ENCODE measurements around the gene BTBD17. TPM values are rescaled to one million over a fixed set of nuclear protein-coding genes. Genes with fewer than 3 reads are reported as not detected.

The BTBD17 gene
- total RNA-seq, 1 donor from 2014 or later = 10.8 TPM

DNA sequence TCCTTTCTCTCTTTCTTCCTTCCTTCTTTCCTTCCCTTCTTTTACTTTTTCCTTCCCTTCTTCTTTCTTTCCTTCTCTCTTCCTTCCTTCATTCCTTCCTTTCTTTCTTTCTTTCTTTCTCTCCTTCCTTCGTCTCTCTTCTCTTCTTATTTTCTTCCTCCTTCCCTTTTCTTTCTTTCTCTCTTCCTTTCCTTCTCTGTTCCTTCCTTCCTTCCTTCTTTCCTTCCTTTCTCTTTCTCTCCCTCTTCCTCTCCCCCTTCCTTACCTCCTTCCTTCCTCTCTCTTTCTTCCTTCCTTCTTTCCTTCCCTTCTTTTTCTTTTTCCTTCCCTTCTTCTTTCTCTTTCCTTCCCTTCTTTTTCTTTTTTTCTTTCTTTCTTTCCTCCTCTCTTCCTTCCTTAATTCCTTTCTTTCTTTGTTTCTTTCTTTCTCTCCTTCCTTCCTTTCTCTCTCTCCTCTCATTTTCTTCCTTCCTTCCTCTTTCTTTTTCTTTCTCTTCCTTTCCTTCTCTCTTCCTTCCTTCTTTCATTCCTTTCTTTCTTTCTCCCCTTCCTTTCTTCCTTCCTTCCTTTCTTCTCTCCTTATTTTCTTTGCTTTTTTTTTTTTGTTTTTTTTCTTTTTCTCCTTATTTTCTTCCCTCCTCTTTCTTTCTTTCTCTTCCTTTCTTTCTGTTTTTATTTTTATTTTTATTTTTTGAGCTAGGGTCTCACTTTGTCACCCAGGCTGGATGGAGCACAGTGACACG, 28.4 kb upstream of the BTBD17 start:
- no peak overlapping the region for H3K4me2 ChIP-seq
- no peak overlapping the region for H3K4me3 ChIP-seq
- no peaks in the 10 kb centered on the region for H3K9me3 ChIP-seq (ENCODE audit: low read depth)
- TF ChIP-seq, protein P1, sequence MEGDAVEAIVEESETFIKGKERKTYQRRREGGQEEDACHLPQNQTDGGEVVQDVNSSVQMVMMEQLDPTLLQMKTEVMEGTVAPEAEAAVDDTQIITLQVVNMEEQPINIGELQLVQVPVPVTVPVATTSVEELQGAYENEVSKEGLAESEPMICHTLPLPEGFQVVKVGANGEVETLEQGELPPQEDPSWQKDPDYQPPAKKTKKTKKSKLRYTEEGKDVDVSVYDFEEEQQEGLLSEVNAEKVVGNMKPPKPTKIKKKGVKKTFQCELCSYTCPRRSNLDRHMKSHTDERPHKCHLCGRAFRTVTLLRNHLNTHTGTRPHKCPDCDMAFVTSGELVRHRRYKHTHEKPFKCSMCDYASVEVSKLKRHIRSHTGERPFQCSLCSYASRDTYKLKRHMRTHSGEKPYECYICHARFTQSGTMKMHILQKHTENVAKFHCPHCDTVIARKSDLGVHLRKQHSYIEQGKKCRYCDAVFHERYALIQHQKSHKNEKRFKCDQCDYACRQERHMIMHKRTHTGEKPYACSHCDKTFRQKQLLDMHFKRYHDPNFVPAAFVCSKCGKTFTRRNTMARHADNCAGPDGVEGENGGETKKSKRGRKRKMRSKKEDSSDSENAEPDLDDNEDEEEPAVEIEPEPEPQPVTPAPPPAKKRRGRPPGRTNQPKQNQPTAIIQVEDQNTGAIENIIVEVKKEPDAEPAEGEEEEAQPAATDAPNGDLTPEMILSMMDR (IDR thresholded peaks at IDR 0.05) = no peak
- no peak for TF ChIP-seq EZH2phosphoT487 (IDR thresholded peaks at IDR 0.05)
- TF ChIP-seq EZH2 (IDR thresholded peaks at IDR 0.05) = no peak
- no peak overlapping the region for H2AFZ ChIP-seq (replicated peaks)
- Mint-ChIP-seq H3K4me3 (no peak overlapping the region), H3K27ac (no peak overlapping the region), H3K9me3 (no peaks in the 10 kb centered on the region), H3K36me3 (no peaks in the 10 kb centered on the region), H3K4me1 (peaks cover 15% of the 10 kb centered on the region), H3K27me3 (ENCODE audit: insufficient read depth, low read depth) (peaks cover 7% of the 10 kb centered on the region)
- DNase-seq (ENCODE audit: low spot score) = no peak
- H3K27ac ChIP-seq = no peak overlapping the region
- no peak overlapping the region for H3K9ac ChIP-seq
- no peaks in the 10 kb centered on the region for H3K79me2 ChIP-seq (ENCODE audit: low read depth)
- no peaks in the 10 kb centered on the region for H3K36me3 ChIP-seq
- H3F3A ChIP-seq (ENCODE audit: low read depth) = no peaks in the 10 kb centered on the region
- H3K27me3 ChIP-seq = no peaks in the 10 kb centered on the region
- H4K20me1 ChIP-seq (ENCODE audit: low read depth) = no peaks in the 10 kb centered on the region
- H3K4me1 ChIP-seq = peaks cover 19% of the 10 kb centered on the region

DNA sequence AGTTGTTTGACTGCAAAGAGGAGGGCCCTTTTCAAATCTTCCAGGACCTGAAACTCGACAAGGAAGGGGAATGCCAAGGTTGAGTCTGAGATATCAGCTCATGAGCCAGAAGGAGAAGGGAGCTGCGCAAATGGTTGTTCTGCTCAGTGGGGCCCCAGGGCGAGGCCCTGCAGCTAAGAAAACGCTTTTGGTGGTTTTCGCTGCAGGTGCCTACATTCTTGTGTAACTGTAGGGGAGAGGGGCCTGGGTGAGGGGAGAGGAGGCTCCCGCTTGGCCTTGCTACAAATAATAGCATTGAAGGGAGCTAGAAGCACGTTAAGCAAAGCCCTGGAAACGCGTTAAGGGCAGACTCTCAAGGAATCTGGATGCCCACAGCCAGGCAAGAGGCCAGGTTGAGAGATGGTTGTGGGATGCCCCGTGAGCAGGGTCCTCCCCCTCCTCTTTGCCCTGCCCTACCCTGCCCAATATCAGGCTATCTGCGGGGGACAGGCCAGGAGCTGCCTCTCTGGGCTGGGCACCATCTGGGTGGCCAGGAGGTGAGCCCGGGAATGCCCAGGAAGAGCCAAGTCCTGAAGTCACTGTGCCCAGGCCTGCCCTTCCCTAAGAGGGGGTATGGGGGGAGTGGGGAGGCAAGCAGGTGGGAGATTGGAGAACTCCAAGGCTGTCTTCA, 27.6 kb upstream of the BTBD17 start:
- Histone ChIP-seq H3K27me3 (no peaks in the 10 kb centered on the region), H4K20me1 (ENCODE audit: low read depth) (no peaks in the 10 kb centered on the region), H3K9ac (no peak overlapping the region), H3K36me3 (no peaks in the 10 kb centered on the region), H3K4me3 (no peak overlapping the region), H3F3A (ENCODE audit: low read depth) (no peaks in the 10 kb centered on the region), H3K4me2 (no peak overlapping the region), H2AFZ (replicated peaks) (no peak overlapping the region), H3K79me2 (ENCODE audit: low read depth) (no peaks in the 10 kb centered on the region), H3K27ac (no peak overlapping the region), H3K9me3 (ENCODE audit: low read depth) (no peaks in the 10 kb centered on the region), H3K4me1 (peaks cover 19% of the 10 kb centered on the region)
- Mint-ChIP-seq H3K4me1 (peaks cover 9% of the 10 kb centered on the region), H3K27me3 (ENCODE audit: insufficient read depth, low read depth) (peaks cover 7% of the 10 kb centered on the region), H3K4me3 (no peak overlapping the region), H3K27ac (no peak overlapping the region), H3K36me3 (no peaks in the 10 kb centered on the region), H3K9me3 (no peaks in the 10 kb centered on the region)
- DNase-seq (ENCODE audit: low spot score) = no peak
- TF ChIP-seq EZH2phosphoT487 (IDR thresholded peaks at IDR 0.05) (no peak), EZH2 (IDR thresholded peaks at IDR 0.05) (no peak)
- TF ChIP-seq, protein P1 (IDR thresholded peaks at IDR 0.05) = no peak

DNA sequence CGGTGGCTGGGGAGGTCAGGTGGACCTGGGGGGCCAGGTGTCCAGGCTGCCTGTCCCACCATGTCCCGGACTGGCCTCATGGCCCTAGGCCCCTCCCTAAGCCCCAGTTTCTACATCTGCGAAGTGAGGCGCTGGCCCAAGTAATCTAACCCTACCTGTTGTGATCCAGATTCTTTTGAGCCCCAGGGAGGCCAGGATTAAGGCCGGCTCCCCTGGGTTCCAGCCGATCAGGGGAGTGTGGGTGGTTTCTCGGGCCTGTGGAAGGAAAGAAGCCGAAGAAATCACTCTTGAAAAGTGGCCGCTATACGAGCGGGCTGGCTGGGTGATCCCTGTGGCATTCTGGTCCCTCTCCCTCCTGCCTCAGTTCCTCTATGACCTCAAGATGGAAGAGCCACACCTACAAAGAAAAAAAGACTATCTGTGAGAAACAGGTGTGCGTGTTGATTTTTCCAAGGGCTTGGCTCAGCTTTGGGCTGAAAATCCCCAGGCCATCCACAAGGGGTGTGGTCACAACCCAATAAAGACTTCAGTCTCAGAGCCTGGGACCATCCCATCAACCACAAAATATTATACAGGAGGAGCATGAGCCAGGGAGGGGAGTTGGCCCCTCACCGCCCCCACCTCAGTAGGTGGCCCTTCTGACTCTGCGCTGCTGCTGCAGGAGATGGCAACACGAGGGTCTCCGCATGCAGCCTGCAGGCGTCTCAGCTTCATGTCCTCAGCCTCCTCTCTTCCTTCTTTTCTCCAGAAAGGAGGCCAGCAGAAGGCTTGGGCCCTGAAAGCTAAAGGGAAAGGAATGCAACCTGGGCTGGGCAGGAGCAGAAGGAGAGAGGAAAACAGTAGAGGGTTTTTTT, 25.9 kb upstream of the BTBD17 start:
- H3K4me3 ChIP-seq = no peak overlapping the region
- Mint-ChIP-seq H3K4me1 (peaks cover 12% of the 10 kb centered on the region), H3K4me3 (no peak overlapping the region), H3K27ac (no peak overlapping the region), H3K9me3 (no peaks in the 10 kb centered on the region), H3K36me3 (no peaks in the 10 kb centered on the region), H3K27me3 (ENCODE audit: insufficient read depth, low read depth) (peaks cover 13% of the 10 kb centered on the region)
- H3K27ac ChIP-seq = no peak overlapping the region
- H2AFZ ChIP-seq (replicated peaks) = peak overlapping the region; percentile 55
- no peak overlapping the region for H3K4me2 ChIP-seq
- DNase-seq (ENCODE audit: low spot score) = no peak
- no peaks in the 10 kb centered on the region for H3F3A ChIP-seq (ENCODE audit: low read depth)
- TF ChIP-seq EZH2 (IDR thresholded peaks at IDR 0.05) (no peak), EZH2phosphoT487 (IDR thresholded peaks at IDR 0.05) (no peak)
- TF ChIP-seq, protein P1 (IDR thresholded peaks at IDR 0.05) = peak; percentile 27
- H3K36me3 ChIP-seq = no peaks in the 10 kb centered on the region
- H3K79me2 ChIP-seq (ENCODE audit: low read depth) = no peaks in the 10 kb centered on the region
- H3K4me1 ChIP-seq = peaks cover 19% of the 10 kb centered on the region
- no peak overlapping the region for H3K9ac ChIP-seq
- no peaks in the 10 kb centered on the region for H4K20me1 ChIP-seq (ENCODE audit: low read depth)
- H3K9me3 ChIP-seq (ENCODE audit: low read depth) = no peaks in the 10 kb centered on the region
- no peaks in the 10 kb centered on the region for H3K27me3 ChIP-seq
